Small intestine (tissue), 7 donors: Measurements from ENCODE around the gene RASGRP2. TPM values are rescaled to one million over a fixed set of nuclear protein-coding genes. Genes with fewer than 3 reads are reported as not detected.

Source experiments
- DNase-seq, 2 donors: peaks; one replicate each; pipeline versions ENCODE4 v3.0.0 to v3.0.0-alpha.2; 2013
- FAIRE-seq: peaks from 2 replicates; lab custom pipeline; 2012; peaks lifted over from hg19 to GRCh38; lab: Jason Lieb, UNC
- H3K27ac ChIP-seq, 3 donors: one replicate each; pipeline ENCODE4 v1.5.1; 2013; ENCODE audit warnings: low read length in 2 of 3, mild to moderate bottlenecking in 2 of 3, control low read depth in 1 of 3, inconsistent platforms in 1 of 3, low read depth in 1 of 3, moderate library complexity in 1 of 3
- H3K27me3 ChIP-seq, 3 donors: one replicate each; pipeline ENCODE4 v1.6.1; 2013; ENCODE audit warnings: low read length in 3 of 3, inconsistent platforms in 1 of 3; ENCODE audit not compliant: control insufficient read depth in 3 of 3, insufficient read depth in 3 of 3
- H3K36me3 ChIP-seq, 3 donors: one replicate each; pipeline ENCODE4 v1.6.1; 2013; ENCODE audit warnings: low read length in 3 of 3, inconsistent platforms in 1 of 3, low read depth in 1 of 3, mild to moderate bottlenecking in 1 of 3, moderate library complexity in 1 of 3; ENCODE audit not compliant: control insufficient read depth in 3 of 3, insufficient read depth in 2 of 3
- H3K4me1 ChIP-seq, 3 donors: one replicate each; pipeline ENCODE4 v1.6.1; 2013; ENCODE audit warnings: low read length in 2 of 3, inconsistent platforms in 1 of 3, low read depth in 1 of 3, mild to moderate bottlenecking in 1 of 3, moderate library complexity in 1 of 3; ENCODE audit not compliant: control insufficient read depth in 3 of 3, insufficient read depth in 2 of 3
- H3K4me3 ChIP-seq, 3 donors: one replicate each; pipeline ENCODE4 v1.5.1; 2013; ENCODE audit warnings: low read length in 3 of 3, control low read depth in 1 of 3, inconsistent platforms in 1 of 3, low read depth in 1 of 3, mild to moderate bottlenecking in 1 of 3, moderate library complexity in 1 of 3
- H3K9me3 ChIP-seq, 2 donors: one replicate each; pipeline ENCODE4 v1.6.1; 2013; ENCODE audit warnings: low read depth in 1 of 2, low read length in 1 of 2; ENCODE audit not compliant: control insufficient read depth in 2 of 2, insufficient read depth in 1 of 2
- WGBS, 3 donors: extraction: QIAGEN DNeasy Blood & Tissue Kit; methylation state at CpG; one replicate each; pipeline ENCODE4 v1.1.7; 2013; 5-methylcytosine and 5-hydroxymethylcytosine counted together
- polyA plus RNA-seq, 4 donors: library from polyadenylated mRNA; stranded (reverse) in 3 of 4; unstranded in 1 of 4; fragments of 200-250 nt in 3 of 4; fragments of 120-200 nt in 1 of 4; gene quantifications; one replicate each; pipeline versions ENCODE4 v1.2.1 to v1.2.3, GENCODE V29; 2013
- donor health status: healthy with polysubstance abuse.
- donor health status: control.
- donor health status: control.
- donor health status: Bipolar disorder and iron deficiency.
- donor health status: healthy.

Gene RASGRP2
- polyA plus RNA-seq, 4 donors, result 2.9 to 14.6 (median 4.1) TPM

DNA sequence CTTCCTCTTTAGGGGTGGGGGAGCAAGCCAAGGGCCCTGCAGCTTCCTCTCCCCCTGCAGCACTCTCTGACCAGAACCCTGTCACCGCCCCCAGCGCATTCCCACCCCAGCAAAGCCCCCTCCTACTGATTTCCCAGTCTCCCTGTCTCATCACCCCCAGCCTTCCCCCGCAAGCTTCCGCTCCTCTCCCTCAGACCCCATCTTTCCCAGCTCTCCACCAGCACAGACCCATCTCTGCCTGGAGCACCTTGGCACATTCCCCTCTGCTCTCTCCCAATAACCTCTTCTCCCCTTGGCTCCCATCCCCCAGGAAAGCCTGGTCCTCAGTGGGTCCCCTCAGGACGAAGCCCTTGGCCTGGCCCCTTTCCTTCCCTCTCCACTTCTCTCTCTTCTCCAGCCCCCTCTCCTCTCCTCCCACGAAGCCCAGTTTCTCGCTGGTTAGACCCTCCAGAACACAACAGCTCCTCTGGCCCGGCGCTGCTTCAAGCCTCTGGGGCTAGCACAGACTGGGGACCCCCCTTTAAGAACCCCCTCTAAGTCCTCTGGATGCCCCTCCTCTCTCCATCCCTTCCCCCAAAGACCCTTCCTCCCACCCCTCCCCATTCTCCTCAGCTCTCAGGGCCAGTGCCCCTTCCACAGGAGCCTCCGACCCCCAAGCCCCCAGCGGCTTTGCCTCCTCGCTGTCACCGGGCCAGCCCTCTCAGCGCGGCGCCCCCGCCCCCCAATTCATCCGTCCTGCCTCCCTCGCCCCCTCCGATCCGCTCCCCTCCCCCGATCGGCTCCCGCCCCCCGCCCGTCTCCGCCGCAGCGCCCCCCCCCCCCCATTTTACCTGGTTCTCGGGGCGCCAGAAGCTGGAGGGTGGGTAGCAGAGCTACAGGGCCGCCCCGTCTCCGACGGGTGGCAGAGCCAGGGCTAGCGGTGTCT is 21.5 kb downstream of the RASGRP2 start:
- no peak overlapping the region for H3K4me3 ChIP-seq
- H3K27me3 ChIP-seq, result peaks cover 3 to 57% (median 8%) of the 10 kb centered on the region in 3 donors

DNA sequence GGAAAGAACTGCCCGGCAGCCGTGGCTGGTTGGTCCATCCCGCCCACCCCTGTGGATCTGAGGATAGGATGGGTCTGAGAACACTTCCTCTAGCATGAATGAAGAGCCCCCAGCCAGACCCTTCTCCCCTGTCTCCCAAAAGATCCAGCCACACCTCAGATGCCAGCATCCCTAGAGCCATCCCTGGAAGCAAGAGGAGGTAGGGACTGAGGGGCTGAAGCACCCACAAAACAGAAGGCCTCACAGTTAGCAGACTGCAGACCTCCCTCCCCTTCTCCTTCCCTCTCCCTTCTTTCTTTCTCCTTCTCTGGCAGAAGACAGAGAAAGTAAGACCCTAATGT is 22.6 kb downstream of the RASGRP2 start:
- peaks cover 0 to 13% (median 0%) of the 10 kb centered on the region in 3 donors for H3K4me1 ChIP-seq
- WGBS, 3 donors, result 49 to 65% (median 58%) methylated on average over 3 of the region's 3 CpGs
- H3K4me3 ChIP-seq, result no peak overlapping the region
- no peaks in the 10 kb centered on the region for H3K36me3 ChIP-seq
- peaks cover 3 to 65% (median 17%) of the 10 kb centered on the region in 3 donors for H3K27me3 ChIP-seq
- DNase-seq, result no peak
- no peak overlapping the region for H3K27ac ChIP-seq
- FAIRE-seq, result no peak
- H3K9me3 ChIP-seq, result no peaks in the 10 kb centered on the region

More for the DNA sequence above, 21.5 kb downstream of the RASGRP2 start:
- 10 to 23% (median 11%) methylated on average over 12 to 36 of the region's 36 CpGs for WGBS, 3 donors
- Histone ChIP-seq H3K36me3 (no peaks in the 10 kb centered on the region), H3K9me3 (no peaks in the 10 kb centered on the region), H3K4me1 (peaks cover 0 to 13% (median 0%) of the 10 kb centered on the region in 3 donors), H3K27ac (no peak overlapping the region)
- FAIRE-seq (no peak), DNase-seq (no peak)

DNA sequence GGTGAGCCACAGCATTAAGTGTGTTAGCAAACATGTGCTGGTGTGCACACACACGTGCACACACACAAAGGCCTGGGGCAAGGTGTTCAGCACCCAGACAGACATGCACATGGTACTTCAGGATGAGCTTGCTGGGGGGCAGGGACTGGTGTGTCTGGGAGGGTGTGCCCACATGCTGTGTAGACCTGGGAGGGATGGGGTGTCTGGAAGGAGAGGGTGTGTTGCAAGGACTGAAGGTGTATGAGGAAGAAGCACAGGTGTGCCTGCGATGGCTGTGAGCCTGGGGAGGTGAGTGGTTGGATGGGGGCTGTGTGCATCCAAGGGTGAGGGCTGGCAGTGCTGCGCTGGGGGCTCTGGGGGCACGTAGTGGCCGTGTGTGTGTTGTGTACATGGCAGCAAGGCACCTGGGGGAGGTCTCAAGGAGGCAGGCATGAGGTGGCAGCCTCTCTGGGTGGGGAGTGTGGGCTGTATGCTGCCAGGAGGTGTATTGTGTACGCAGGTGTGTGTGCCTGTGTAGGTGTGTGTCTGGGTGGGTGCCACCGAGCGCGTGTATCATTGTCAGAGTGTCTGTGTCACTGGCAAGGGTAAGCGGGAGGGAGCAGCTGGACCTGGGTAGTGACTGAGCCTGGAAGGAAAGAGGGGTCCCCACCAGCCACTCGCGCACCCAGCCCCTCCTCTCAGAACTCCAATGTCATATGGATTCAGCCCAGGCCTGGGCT is 23.1 kb downstream of the RASGRP2 start:
- no peak for FAIRE-seq
- Histone ChIP-seq H3K4me3 (no peak overlapping the region), H3K9me3 (no peaks in the 10 kb centered on the region), H3K27ac (no peak overlapping the region), H3K27me3 (peaks cover 3 to 67% (median 21%) of the 10 kb centered on the region in 3 donors), H3K4me1 (peaks cover 0 to 13% (median 0%) of the 10 kb centered on the region in 3 donors), H3K36me3 (no peaks in the 10 kb centered on the region)
- DNase-seq, result no peak
- WGBS, 3 donors, result 44 to 73% (median 60%) methylated on average over 12 of the region's 12 CpGs

DNA sequence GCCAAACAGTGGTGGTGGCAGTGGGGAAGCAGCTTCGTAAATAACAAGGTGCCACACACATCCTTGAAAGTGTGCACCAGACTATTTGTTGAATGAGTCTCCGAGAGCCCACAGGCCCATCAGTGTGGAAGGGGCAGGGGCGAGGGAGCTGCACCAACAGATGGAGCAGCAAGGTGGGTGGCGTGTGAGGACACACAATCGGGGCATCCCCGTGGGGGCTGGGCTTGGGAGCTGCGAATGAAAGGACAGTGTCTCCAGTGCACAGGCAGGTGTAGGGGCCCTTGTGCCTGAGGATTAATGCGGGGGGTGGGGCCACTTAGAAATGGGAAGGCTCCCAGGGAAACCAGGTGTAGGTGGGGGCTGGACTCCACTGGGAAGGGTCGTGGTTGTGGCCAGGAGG is 23.8 kb downstream of the RASGRP2 start:
- H3K27me3 ChIP-seq, result peaks cover 3 to 73% (median 27%) of the 10 kb centered on the region in 3 donors

DNA sequence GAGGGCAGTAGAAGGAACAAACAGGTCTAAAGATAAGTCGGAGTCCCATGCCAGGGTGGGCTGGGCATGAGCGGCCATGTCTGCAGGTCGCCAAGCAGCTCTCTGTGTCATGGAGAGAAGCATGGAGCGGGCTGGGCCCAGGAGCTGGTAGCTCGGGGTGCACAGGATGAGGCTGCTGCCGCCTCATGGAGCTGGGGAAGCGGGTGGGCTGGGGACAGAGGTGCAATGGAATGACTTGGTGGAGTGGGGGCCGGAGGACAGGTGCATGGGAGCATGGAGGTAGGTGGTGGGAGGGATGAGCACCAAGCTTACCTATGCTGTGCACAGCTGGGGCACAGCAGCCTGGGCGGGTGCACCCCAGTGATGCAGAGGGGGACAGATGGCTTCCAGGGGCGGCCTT is 24.5 kb downstream of the RASGRP2 start:
- WGBS, 3 donors, result 79 to 85% (median 79%) methylated on average over 10 of the region's 10 CpGs
- Histone ChIP-seq H3K4me3 (no peak overlapping the region), H3K27ac (no peak overlapping the region), H3K4me1 (peaks cover 0 to 7% (median 0%) of the 10 kb centered on the region in 3 donors), H3K9me3 (no peaks in the 10 kb centered on the region), H3K36me3 (no peaks in the 10 kb centered on the region), H3K27me3 (peaks cover 3 to 81% (median 29%) of the 10 kb centered on the region in 3 donors)
- FAIRE-seq, result no peak
- DNase-seq, result no peak

More for the DNA sequence above, 23.8 kb downstream of the RASGRP2 start:
- FAIRE-seq (no peak), DNase-seq (no peak)
- peaks cover 0 to 11% (median 0%) of the 10 kb centered on the region in 3 donors for H3K4me1 ChIP-seq
- no peaks in the 10 kb centered on the region for H3K36me3 ChIP-seq
- H3K27ac ChIP-seq, result no peak overlapping the region
- 54 to 69% (median 58%) methylated on average over 9 of the region's 9 CpGs for WGBS, 3 donors
- H3K9me3 ChIP-seq, result no peaks in the 10 kb centered on the region
- H3K4me3 ChIP-seq, result no peak overlapping the region

DNA sequence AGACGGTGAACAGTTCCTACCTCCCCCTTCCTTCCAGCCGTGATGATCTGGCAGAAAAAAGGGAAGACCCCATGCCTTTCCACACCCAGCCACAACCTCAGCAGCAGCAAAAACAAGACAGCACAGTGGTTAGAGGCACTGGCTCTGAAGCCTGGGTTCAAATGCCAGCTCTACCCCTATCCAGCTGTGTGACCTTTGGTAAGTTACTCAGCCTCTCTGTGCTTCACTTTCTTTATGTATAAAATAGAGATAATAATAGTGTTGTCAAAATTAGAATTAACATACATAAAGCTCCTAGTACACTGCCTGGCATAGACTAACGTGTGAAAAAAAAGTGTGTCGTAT is 25.2 kb downstream of the RASGRP2 start:
- Histone ChIP-seq H3K27ac (no peak overlapping the region), H3K4me3 (no peak overlapping the region), H3K36me3 (no peaks in the 10 kb centered on the region), H3K9me3 (no peaks in the 10 kb centered on the region), H3K4me1 (peaks cover 0 to 5% (median 0%) of the 10 kb centered on the region in 3 donors), H3K27me3 (peaks cover 5 to 88% (median 35%) of the 10 kb centered on the region in 3 donors)
- FAIRE-seq (no peak), DNase-seq (no peak)
- 57 to 67% (median 60%) methylated on average over 4 of the region's 4 CpGs for WGBS, 3 donors

DNA sequence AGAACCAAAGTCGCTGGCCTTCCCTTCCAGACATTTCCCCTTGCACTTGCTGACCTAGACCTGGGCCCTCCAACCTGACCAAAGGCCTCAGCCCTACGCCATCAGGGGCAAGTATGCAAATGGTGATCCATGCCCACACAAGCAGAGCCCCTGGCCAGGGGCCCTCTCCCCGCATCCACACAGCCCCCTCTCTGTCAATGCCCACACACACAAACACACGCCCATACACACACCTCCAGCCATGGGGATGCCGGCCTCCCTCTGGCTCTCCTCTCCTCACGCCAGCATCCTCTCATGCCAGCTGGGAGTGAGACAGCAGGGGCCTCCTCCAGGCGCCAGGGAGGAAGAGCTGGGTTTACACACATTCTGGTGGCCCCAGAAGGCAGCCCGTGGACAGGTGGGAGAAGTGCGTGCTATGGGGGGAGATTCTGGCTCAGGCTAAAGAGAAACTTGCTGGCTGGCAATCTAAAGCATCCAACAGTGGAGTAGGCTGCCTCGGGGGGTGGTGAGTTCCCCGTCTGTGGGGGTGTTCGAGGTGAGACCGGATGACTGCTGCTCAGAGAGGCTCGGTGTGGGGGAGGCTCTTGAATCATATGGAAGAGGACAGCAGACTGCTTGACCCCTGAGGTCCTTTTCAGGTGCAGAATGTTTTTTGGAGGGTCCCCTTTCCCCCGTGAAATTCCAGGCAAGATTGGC is 25.7 kb downstream of the RASGRP2 start:
- Histone ChIP-seq H3K27me3 (peaks cover 10 to 88% (median 36%) of the 10 kb centered on the region in 3 donors), H3K4me1 (no peaks in the 10 kb centered on the region), H3K4me3 (no peak overlapping the region), H3K36me3 (no peaks in the 10 kb centered on the region), H3K27ac (no peak overlapping the region), H3K9me3 (no peaks in the 10 kb centered on the region)
- DNase-seq, result no peak
- FAIRE-seq, result no peak
- WGBS, 3 donors, result 68 to 80% (median 69%) methylated on average over 15 of the region's 15 CpGs

DNA sequence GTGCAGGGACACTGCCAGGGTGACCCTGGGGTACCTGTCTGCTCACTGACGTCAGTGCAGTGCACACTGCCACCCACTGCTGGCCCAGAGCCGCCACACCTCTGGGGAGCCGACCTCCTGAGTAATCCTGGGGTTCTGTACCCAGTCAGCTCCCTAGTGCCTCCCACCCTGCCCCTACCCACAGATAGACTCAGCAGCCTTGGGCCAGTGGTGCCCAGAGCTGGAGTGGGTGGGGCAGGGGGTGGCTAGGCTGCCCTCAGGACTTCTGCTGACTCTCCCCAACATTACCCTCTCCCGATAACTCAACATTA is 26.7 kb downstream of the RASGRP2 start:
- Histone ChIP-seq H3K27ac (no peak overlapping the region), H3K36me3 (no peaks in the 10 kb centered on the region), H3K4me3 (no peak overlapping the region), H3K4me1 (peaks cover 0 to 2% (median 0%) of the 10 kb centered on the region in 3 donors), H3K27me3 (peaks cover 16 to 87% (median 44%) of the 10 kb centered on the region in 3 donors), H3K9me3 (no peaks in the 10 kb centered on the region)
- 43 to 59% (median 57%) methylated on average over 4 of the region's 4 CpGs for WGBS, 3 donors
- no peak for DNase-seq
- no peak for FAIRE-seq
